DMS53 (cell line): ENCODE measurements around the gene ANKRD17.
"Not testable (repeated sequence)": the region's sequence is repeated elsewhere in the genome, so short reads cannot be mapped to it uniquely, and the experiment has no call there.

Experiments used
- DNase-seq: peaks from one replicate; lab custom pipeline; 2025; lab: John Stamatoyannopoulos, UW

The ANKRD17 gene

DNA sequence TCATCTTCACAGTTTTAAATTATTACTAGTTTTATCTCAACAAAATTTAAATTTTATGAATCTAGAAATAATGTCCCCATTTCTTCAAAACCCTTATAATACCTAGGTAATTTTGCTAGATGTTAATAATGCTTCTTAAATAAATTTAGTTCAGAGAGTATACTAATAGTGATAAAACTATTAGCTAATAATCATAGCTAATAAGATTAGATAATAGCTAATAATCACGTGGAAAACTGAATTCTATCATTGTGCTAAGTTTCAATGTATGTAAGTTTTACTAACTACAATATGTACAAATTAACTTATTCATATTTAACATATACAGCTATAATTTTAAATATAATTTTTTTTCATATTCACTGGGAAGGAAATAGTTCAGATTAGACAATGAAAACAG, 10.2 kb downstream of the ANKRD17 start:
- DNase-seq, result no peak

DNA sequence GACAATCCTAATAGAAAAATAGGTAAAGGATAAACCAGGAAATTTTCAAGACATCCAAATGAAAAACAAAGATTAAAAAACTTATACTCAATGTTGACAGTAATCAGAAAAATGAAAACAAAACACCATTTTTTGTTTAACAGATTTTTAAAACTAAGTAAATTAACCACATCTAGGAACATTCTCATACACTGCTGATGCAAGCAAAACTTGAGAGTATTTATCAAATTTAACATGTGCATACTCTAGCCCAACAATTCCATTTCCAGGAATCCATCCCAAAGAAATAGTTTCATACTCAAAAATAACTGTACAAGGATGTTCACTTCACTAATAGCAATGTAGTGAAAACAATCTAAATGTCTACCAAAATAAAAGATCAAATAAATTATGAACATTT, 11.5 kb downstream of the ANKRD17 start:
- no peak for DNase-seq

DNA sequence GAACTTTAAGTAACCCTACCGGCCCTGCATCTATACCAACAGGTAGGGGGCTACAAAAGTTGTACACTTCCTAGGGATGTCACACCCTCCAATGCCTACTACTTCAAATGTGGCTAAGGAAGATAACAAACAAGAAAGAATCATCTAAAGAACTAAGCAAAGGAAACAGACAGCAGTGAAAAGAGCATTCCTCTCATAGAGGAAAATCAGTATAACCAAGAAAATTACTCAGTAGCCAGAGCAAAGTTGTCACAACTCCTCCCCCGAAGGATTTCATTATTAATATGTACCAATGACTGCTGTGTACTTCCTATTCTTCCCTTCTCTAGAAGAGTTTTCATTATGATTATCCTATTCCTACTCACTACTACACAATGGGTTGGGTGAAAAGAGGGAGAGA, 12.6 kb downstream of the ANKRD17 start:
- no peak for DNase-seq

DNA sequence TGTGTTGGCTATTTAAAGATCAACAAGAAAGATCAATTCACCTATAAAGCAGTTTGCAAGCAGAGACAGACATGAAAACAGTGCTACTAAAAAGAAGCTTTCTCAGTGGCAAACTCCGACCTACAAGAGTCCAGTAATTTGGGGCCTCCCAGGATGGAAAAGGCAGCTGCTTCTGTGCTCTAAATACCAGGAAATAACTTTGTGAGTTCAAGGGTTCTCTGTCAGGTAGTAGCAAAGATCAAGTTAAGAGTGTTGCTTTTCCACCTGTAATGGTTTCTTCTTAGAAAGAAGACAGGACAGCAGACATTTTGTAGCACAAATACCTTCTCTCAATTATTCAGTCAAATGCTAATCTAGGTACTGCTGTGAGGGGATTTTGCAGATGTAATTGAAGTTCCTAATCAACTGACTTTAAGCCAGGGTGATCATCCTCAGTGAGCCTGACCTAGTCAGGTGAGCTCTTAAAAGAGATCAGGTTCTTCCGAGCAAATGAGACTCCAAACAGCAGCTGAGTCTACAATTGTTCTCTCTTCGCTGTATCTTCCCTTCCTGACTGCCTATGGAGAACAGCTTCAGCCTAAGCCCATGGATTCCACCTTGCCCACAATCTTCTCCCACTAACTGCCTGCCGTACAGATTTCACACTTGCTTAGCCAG, 13.5 kb downstream of the ANKRD17 start:
- no peak for DNase-seq

DNA sequence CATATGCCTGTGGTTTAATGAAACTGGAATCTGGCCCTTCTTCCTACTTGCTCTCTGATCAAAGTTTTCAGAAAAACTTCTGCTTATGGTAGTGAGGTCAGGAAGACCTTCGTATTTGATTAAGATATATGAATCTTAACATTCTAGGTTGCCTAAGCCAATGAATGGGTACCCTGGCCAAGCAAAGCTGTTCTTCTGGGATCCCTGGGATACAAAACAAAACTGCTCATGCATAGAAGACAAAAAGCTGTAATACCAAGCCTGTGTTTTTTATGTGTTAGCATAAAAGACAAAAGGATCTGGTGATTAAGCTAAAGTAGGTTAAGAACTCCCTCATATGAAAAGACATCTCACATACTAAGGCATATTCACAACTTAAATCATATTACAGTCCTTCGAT, 21.6 kb downstream of the ANKRD17 start:
- DNase-seq, result no peak

DNA sequence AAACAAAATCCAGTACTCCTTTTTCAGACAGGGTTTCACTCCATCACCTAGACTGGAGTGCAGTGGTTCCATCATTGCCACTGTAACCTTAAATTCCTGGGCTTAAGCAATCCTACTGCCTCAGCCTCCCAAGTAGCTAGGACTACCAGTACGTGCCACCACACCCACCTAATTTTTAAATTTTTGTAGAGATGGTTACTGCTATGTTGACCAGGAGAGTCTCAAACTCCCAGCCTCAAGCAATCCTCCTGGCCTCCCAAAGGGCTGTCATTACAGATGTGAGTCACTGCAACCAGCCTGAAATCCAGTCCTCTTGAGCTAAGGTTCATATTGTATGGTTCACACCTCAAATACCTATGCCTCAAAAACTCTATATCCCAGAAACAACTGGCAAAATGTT, 22.4 kb downstream of the ANKRD17 start:
- DNase-seq, result no peak

DNA sequence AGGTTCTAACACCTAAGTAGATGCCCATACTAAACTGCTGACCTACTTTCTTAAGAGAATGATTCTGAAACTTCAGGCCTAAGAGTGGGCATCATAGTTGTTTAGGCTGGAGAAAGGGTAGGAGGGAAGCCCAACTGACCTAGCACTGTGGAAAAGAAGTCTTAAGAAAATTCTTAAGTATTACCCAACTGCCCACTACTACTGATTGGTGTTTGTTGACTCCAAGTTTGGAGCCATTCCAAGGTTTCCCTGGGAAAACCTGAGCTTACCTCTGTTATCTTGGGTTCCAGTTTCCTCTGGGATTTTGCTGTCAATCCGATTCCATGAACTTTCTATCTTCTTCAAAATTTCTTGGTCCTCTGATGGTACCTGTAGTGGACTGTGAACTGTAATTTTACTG, 23.9 kb downstream of the ANKRD17 start:
- no peak for DNase-seq

DNA sequence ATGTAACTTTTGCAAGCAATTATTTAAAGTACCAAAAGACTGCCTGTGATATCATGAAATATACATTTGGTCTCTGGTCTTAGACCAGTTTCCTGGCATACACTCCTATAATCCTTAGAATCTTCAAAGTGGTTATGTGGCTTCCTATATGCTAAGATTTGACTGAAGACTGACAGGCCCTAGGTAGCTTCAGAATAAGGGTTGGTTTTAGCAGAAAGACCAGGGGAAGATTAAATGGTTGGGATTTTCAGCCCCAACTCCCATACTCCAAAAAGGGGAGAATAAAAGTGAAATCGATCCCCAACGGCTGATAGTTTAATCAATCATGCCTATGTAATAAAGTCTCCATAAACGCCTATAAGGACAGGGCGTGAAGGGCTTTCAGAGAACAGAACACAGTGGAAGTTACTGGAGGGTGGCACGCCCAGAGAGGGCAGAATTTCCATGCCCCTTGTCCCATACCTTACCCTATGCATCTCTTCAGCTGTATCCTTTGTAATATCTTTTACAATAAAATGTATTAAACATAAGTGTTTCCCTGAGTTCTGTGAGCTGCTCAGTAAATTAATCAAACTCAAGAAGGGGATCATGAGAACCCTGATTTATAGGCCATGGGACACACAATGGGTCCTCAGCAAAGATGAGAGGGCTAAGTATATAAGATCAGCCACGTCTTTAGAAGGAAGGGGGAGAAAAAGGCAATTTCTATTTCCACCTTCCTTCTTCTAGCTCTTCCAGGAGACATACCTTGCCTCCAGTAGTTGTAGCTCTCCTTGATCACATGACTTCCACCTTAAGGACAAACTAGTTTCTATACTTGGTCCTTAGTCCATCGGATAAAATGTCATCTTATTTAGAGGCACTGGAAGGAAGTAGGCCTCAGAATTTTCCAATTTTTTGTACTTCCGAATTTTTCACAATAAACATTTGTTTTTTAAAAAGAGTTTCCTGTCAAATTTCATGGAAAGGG, 26.8 kb downstream of the ANKRD17 start:
- DNase-seq, result no peak

DNA sequence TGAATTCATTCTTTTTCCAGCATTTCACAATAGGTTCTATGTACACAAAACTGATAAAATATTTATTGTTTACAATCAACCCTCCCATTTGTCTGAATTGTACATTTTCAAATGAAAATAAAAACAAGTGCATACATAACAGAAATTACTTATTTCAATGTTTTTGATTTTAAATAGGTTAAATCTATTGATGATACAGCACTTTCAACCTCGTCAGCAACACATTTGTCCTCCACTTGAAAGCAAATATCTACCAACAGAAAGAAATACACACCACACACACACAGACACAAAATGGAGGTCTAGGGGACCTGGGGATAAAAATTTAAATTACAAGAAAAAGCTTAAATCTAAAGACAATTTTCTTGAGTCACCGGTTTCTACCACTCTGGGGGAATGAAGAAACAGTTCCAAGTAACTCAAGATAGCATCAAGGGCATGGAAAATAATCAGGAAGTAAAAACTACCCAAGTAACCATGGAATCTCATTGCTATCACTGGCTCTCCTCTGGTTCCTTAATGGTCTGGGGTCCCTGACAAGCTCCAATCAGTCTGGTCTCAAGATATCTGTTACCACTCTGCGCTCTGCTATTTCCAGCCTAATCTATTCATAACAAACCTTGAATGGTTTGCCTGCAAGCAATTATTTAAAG, 27.6 kb downstream of the ANKRD17 start:
- DNase-seq, result no peak

DNA sequence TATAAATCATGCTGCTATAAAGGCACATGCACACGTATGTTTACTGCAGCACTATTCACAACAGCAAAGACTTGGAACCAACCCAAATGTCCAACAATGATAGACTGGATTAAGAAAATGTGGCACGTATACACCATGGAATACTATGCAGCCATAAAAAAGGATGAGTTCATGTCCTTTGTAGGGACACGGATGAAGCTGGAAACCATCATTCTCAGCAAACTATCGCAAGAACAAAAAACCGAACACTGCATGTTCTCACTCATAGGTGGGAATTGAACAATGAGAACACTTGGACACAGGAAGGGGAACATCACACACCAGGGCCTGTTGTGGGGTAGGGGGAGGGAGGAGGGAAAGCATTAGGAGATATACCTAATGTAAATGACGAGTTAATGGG, 29.8 kb downstream of the ANKRD17 start:
- DNase-seq, result not testable (repeated sequence)

DNA sequence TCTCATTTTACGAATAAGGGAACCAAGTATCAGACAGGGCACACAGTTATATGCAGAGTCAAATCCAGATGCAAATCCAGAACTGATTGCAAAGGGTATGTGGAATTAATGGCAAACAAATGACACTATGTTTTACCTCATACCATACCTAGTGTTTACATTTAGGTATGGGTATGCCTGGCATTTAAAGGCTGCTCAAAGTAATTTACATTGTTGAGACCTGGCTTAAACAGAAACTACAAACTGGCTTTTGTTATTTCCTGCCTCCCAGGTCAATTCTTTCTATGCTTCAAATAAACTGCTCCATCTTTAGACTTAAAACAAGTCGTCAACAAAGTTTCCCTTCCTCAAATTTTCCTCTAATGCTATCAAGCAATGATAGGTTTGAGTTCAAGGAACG, 33.7 kb downstream of the ANKRD17 start:
- DNase-seq, result no peak

DNA sequence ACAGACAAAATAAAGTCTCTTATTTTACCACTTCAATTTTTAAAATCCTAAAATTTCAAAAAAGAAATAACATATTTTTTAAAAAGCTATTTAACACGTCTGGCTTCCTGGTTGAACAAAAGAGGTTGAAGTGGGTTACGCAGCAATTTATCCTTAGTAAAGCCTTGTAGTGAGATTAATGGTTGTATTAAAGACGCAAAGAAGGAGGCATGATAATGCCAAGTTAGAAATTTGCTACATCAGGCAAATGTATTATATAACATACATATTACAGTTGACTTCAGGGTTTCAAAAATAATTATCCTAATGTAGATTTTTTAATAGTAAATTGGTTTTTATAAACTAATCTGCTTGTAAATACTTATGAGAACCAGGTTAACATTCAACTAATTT, 35.3 kb downstream of the ANKRD17 start:
- DNase-seq, result no peak

DNA sequence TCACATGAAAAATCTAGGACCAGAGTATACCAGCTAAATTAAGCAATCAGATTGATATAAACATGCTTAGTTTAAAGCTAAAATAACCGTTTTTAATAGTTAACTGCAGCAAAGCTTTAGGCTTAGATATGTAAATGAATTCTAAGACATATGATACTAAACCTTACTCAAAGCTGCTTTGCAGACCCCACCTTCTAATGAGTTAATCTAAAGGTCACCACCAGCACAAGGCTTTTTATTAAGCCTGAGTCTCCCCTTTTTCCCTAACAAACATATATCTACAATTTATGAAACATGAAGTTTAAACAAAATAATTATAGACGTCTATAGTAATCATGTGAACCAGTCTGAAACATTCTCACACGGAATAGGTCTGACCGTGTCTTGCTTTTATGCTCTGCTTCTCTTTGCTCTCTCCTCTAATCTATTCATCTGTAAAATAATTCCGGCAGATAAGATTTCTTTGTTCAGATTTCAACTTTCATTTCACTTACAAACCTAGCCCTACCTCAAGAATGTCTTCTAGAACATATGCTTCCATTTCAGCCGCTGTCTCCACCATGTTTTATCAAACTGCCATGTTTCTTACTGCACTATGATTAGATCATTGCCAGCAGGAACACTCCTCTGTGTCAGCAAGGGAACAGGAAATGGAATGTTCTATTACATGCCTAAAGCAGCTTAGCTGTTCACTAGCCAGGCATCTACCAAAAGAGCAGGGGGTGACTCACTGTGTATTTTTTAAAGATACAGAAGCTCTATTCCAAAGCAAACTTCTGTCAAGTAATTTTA, 35.9 kb downstream of the ANKRD17 start:
- peak; percentile 95 for DNase-seq

DNA sequence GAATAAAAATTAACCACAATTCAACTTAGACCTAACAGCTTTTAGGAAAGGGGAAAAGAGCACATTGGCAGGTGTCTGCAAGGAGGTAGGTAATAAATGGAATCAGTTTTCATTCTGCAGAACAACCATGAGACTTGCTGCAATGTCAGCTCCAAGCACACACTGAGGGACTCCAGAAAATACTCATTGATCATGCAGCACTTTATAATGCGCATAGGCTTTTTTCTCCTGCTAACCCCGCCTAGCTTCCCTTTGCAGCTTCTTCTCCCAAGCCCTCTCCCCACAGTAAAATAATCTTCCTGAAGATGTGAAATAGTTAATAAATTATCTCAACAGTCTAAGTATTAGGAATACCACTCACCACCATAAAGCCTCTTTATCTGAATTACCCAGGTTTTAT, 36.9 kb downstream of the ANKRD17 start:
- peak; percentile 18 for DNase-seq

DNA sequence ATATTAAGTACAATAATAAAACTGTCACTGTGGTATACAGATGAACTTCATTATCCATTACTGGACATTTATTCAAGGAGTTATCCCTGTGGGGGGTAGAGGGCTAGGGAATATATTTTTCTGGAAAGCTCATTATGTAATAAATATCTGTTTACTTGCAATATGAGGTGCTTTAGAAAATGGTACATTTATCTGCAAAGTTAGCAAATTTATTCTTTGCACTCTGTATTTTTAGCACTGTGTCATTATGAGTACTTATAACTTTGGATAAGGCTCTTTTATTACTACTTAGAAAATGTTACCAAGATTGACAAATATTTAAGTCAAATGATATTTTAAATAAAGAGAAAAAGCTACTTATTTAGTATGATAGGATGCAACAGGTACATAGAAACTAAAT, 37.8 kb downstream of the ANKRD17 start:
- no peak for DNase-seq

DNA sequence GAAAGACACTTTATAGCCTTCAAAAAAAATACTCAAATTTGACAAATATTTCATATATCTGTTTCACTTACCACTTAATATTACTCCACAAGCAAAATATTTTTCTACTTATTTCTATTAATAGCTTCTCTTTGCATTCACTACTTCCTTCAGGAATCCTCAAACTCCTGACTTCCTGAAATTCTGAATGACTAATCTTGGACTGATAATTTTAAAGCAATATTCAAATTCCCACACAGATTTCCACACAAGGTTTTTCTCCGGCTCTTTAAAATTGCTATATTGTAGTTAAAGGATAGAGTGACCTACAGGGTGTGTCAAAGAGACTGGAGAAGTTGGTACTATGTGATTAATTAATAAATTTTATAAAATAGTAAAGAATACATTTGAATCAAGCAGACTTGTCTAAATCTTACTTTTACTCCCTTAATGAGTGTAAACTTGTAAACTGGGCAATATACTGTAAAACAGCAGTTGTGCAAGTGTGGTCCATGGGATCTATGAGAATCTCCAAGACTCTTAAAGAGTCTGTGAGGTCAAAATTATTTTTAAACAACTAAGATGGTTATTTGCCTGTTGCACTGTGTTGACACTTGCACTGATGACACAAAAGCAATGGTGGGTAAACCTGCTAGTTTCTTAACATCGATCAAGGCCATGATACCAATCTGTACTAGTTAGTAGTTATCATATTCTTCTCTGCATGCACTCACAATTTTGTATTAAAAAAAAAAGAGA, 44.5 kb downstream of the ANKRD17 start:
- no peak for DNase-seq

DNA sequence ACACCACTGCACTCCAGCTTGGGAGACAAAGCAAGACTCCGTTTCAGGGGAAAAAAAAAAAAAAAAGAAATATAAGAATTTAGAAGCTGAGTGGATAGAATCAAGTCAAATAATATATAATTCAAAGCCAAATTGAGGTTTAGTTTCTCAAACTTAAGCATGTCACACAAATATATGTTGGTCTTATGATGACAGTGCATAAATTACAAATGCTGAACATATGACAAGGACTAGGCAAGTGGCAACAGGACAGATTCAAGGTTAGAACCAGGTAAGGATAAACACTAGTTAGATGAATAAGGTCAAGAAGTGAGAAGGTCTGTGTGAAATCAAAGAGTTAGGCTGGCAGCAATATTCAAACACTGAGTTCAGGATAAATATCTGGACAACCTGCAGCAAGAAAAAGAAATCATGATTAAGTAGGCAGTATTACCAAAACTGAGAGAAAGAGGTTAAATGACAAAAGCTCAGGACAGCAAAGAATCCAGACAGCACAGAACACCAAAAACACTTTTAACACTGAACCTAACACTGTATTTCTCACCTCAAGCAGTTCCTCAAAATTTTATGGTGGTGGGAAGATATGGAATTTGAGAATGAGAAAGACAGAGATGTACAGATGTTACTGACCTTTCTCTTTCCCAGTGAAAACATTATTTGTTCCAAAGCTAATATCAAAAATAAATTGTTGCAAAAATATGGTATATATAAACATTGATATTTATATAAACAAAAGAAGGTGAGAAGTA, 45.4 kb downstream of the ANKRD17 start:
- no peak for DNase-seq

DNA sequence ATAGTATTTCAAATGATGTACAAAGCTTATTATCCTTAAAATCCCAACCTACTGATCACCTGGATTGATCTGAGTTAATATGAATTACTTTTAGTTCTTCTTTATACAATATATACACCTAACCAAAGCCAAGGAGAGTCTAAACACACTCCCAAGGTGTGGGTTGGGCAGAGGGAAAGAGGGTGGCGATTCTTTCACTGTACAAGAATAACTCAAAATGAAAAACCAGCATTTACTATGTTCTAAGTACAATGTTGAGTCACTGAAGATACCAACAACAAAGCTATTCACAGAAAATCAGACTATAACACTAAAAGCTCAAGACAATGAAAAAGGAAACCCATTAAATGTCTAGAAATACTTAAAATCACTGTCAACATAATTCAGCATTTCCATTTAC, 46.6 kb downstream of the ANKRD17 start:
- no peak for DNase-seq

DNA sequence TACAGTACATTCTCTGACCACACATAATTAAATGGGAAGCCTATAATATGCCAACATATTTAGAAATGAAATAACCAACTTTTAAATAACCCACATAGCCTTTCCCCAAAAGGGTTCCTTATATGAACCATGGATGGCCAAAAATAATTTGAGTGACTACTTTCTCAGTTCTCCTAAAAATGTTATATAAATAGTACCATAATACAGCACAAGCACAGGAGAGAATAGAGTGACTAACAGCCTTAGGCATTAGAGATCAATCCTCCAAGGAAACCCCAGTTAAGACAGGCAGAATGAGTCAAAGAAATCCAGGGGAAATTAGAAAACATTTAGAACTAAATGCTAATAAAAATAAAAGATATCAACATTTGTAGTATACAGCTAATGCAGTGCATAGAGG, 50.2 kb downstream of the ANKRD17 start:
- DNase-seq, result no peak

DNA sequence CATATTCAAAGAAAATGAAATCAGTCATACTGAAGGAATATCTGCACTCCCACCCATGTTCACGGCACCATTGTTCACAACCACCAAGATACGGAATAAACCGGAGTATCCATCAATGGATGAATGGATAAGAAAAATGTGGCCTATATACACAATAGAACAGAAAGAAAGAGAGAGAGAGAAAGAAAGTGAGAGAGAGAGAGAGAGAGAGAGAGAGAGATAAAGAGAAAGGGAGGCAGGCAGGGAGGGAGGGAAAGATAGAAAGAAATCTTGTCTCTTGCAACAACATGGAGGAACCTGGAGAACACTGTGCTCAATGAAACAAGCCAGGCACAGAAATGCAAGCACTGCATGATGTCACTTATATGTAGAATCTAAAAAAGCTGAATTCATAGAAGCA, 52.4 kb downstream of the ANKRD17 start:
- no peak for DNase-seq

DNA sequence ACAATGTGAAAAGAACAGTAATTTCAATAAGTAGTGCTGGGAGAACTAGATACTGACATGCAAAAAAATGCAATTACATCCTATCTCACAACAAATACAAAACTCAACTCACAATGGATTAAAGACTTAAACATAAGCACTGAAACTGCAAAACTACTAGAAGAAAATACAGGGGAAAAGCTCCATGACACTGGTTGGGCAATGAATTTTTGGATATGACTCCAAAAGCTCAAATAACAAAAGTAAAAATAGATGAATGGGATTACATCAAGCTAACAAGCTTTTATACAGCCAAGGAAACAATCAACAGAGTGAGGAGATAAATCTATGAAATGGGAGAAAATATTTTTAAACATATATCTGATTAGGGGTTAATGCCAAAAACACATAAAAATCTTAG, 53.1 kb downstream of the ANKRD17 start:
- no peak for DNase-seq
